Panc1 (cell line): Measurements from ENCODE around the gene KNTC1.

Experiments
- REST ChIP-seq, 2 experiments: IDR thresholded peaks; 2 replicates each; pipeline ENCODE4 v1.6.1; 2011 to 2012; ENCODE audit warnings: low read depth in 2 of 2, control low read depth in 1 of 2, low read length in 1 of 2, mild to moderate bottlenecking in 1 of 2, moderate library complexity in 1 of 2; ENCODE audit not compliant: insufficient read depth in 1 of 2
- TF ChIP-seq, protein P1 (sequence below): fragments of 450-650 bp; IDR thresholded peaks from 2 replicates; pipeline ENCODE4 v1.5.1; 2017; ENCODE audit warnings: mild to moderate bottlenecking

GRCh38 chr12:122558745-122559641, 31.9 kb downstream of the KNTC1 start:
- TF ChIP-seq, protein P1, sequence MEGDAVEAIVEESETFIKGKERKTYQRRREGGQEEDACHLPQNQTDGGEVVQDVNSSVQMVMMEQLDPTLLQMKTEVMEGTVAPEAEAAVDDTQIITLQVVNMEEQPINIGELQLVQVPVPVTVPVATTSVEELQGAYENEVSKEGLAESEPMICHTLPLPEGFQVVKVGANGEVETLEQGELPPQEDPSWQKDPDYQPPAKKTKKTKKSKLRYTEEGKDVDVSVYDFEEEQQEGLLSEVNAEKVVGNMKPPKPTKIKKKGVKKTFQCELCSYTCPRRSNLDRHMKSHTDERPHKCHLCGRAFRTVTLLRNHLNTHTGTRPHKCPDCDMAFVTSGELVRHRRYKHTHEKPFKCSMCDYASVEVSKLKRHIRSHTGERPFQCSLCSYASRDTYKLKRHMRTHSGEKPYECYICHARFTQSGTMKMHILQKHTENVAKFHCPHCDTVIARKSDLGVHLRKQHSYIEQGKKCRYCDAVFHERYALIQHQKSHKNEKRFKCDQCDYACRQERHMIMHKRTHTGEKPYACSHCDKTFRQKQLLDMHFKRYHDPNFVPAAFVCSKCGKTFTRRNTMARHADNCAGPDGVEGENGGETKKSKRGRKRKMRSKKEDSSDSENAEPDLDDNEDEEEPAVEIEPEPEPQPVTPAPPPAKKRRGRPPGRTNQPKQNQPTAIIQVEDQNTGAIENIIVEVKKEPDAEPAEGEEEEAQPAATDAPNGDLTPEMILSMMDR, result no peak
- TF ChIP-seq REST (IDR thresholded peaks at IDR 0.05; ENCODE audit: insufficient read depth in 1 of 2, low read depth in 2 of 2, low read length in 1 of 2), result no peak
